Right atrium auricular region (tissue), 2 donors: ENCODE results near the gene HSPA1L. TPM values are rescaled to one million over a fixed set of nuclear protein-coding genes. Genes with fewer than 3 reads are reported as not detected.

ENCODE experiments used
- DNase-seq: peaks from one replicate; pipeline ENCODE4 v3.0.0-alpha.2; 2019; ENCODE audit warnings: low spot score
- H3K27ac ChIP-seq, 2 donors: fragments of 200-600 bp; sonication (generic); 1 replicate in 1 of 2; 2 replicates in 1 of 2; pipeline ENCODE4 v1.5.1; 2016 to 2019
- H3K27me3 ChIP-seq, 2 donors: fragments of 200-600 bp; sonication (generic); one replicate each; pipeline versions ENCODE4 v1.5.1 to v1.6.0; 2017 to 2019
- H3K36me3 ChIP-seq: fragments of 200-600 bp; sonication (generic); one replicate; pipeline ENCODE4 v1.5.1; 2016
- H3K4me1 ChIP-seq, 2 donors: fragments of 200-600 bp; sonication (generic); one replicate each; pipeline versions ENCODE4 v1.5.1 to v1.6.0; 2017 to 2019
- H3K4me3 ChIP-seq, 2 donors: fragments of 200-600 bp; sonication (generic); 1 replicate in 1 of 2; 2 replicates in 1 of 2; pipeline ENCODE4 v1.5.1; 2017 to 2019; ENCODE audit warnings: mild to moderate bottlenecking in 1 of 2, moderate library complexity in 1 of 2
- H3K9me3 ChIP-seq, 2 donors: fragments of 200-600 bp; sonication (generic); one replicate each; pipeline ENCODE4 v1.5.1; 2019
- CTCF ChIP-seq, 2 donors: fragments of 200-600 bp; sonication (generic); IDR thresholded peaks; one replicate each; pipeline ENCODE4 v1.5.1; 2019; ENCODE audit warnings: antibody characterized with exemption in 2 of 2
- total RNA-seq, 2 donors: library from RNA; depleted of rRNA; stranded (reverse); fragments of >200 nt; gene quantifications; one replicate each; pipeline ENCODE4 v1.1.0, GENCODE V29; 2016

The HSPA1L gene
- total RNA-seq, 2 donors from 2014 or later, result 1.1 to 1.6 TPM

GRCh38 chr6:31785475-31785874 is 29.6 kb downstream of the HSPA1L start:
- H3K27me3 ChIP-seq, result no peaks in the 10 kb centered on the region
- H3K27ac ChIP-seq, result no peak overlapping the region
- H3K4me3 ChIP-seq, result no peak overlapping the region
- peaks cover 54% of the 10 kb centered on the region for H3K36me3 ChIP-seq
- no peaks in the 10 kb centered on the region for H3K9me3 ChIP-seq
- H3K4me1 ChIP-seq, result no peaks in the 10 kb centered on the region
- TF ChIP-seq CTCF (IDR thresholded peaks at IDR 0.05), result no peak
- no peak for DNase-seq

GRCh38 chr6:31784098-31784925 is 30.8 kb downstream of the HSPA1L start:
- Histone ChIP-seq H3K27me3 (no peaks in the 10 kb centered on the region), H3K4me1 (no peaks in the 10 kb centered on the region), H3K27ac (no peak overlapping the region), H3K36me3 (peaks cover 65% of the 10 kb centered on the region), H3K4me3 (no peak overlapping the region), H3K9me3 (no peaks in the 10 kb centered on the region)
- DNase-seq, result no peak
- no peak for TF ChIP-seq CTCF (IDR thresholded peaks at IDR 0.05)

- TF ChIP-seq CTCF (IDR thresholded peaks at IDR 0.05), result no peak
- Histone ChIP-seq H3K4me1 (peaks cover 0 to 5% of the 10 kb centered on the region in 2 donors), H3K9me3 (no peaks in the 10 kb centered on the region), H3K36me3 (peaks cover 78% of the 10 kb centered on the region), H3K4me3 (no peak overlapping the region), H3K27me3 (no peaks in the 10 kb centered on the region), H3K27ac (no peak overlapping the region)
- DNase-seq, result no peak
Measured at GRCh38 chr6:31782126-31782855, 32.8 kb downstream of the HSPA1L start.

- Histone ChIP-seq H3K9me3 (no peaks in the 10 kb centered on the region), H3K36me3 (peaks cover 77% of the 10 kb centered on the region), H3K4me1 (peaks cover 0 to 13% of the 10 kb centered on the region in 2 donors), H3K27ac (no peak overlapping the region), H3K27me3 (no peaks in the 10 kb centered on the region), H3K4me3 (no peak overlapping the region)
- TF ChIP-seq CTCF (IDR thresholded peaks at IDR 0.05), result no peak
- no peak for DNase-seq
Measured at GRCh38 chr6:31781244-31782125, 33.6 kb downstream of the HSPA1L start.

- Histone ChIP-seq H3K27me3 (no peaks in the 10 kb centered on the region), H3K36me3 (peaks cover 77% of the 10 kb centered on the region), H3K9me3 (no peaks in the 10 kb centered on the region), H3K4me3 (no peak overlapping the region), H3K4me1 (peaks cover 0 to 17% of the 10 kb centered on the region in 2 donors), H3K27ac (no peak overlapping the region)
- DNase-seq, result no peak
- no peak for TF ChIP-seq CTCF (IDR thresholded peaks at IDR 0.05)
Measured at GRCh38 chr6:31780507-31781243, 34.4 kb downstream of the HSPA1L start.
